B cell (primary cell): ENCODE results near the gene RBMS3.
"Not testable (repeated sequence)": the region's sequence is repeated elsewhere in the genome, so short reads cannot be mapped to it uniquely, and the experiment has no call there.

Experiments used
- CTCF ChIP-seq: fragments of 200-600 bp; IDR thresholded peaks from one replicate; pipeline ENCODE4 v1.8.0; 2022; ENCODE audit warnings: antibody characterized with exemption, mild to moderate bottlenecking
- EZH2 ChIP-seq: IDR thresholded peaks from 2 replicates; pipeline ENCODE4 v1.6.1; 2012; ENCODE audit warnings: borderline replicate concordance, low read depth, mild to moderate bottlenecking, moderate library complexity, low read length; ENCODE audit not compliant: insufficient read depth, poor library complexity, severe bottlenecking

GRCh38 chr3:30050116-30050515, 769.2 kb downstream of the RBMS3 start:
- not testable (repeated sequence) for TF ChIP-seq CTCF, EZH2
